T-cell (primary cell): ENCODE results near the gene DOK1. TPM values are rescaled to one million over a fixed set of nuclear protein-coding genes. Genes with fewer than 3 reads are reported as not detected.
A peak's percentile ranks its signal among the peaks of the same experiment; 100 is the strongest.
"Not testable (repeated sequence)": the region's sequence is repeated elsewhere in the genome, so short reads cannot be mapped to it uniquely, and the experiment has no call there.

Experiments
- ATAC-seq, 4 experiments: fragments of 200-7000 bp in 3 of 4; fragments of 150-1000 bp in 1 of 4; cut with Tn5 transposase; replicated peaks in 1 of 4; 1 replicate in 3 of 4; 2 replicates in 1 of 4; pipeline ENCODE4 v1.10.0; 2021; ENCODE audit warnings: moderate library complexity in 3 of 4, mild to moderate bottlenecking in 2 of 4, moderate number of reproducible peaks in 1 of 4
- CTCF ChIA-PET, 2 donors: fragments of 300-600 bp; sonication (Branson Sonifier 250); formaldehyde crosslinking; loops; one replicate each; lab custom pipeline; 2022; ENCODE audit warnings: antibody characterized with exemption in 2 of 2; lab: Charles Lee
- POLR2A ChIA-PET, 2 donors: fragments of 300-600 bp; sonication (Branson Sonifier 250); formaldehyde crosslinking; loops; one replicate each; lab custom pipeline; 2022; ENCODE audit warnings: antibody characterized with exemption in 2 of 2; lab: Charles Lee
- DNase-seq, 35 experiments: peaks; one replicate each; pipeline versions ENCODE4 v3.0.0 to v3.0.0-alpha.2; 2013 to 2023
- H3K27ac ChIP-seq: one replicate; pipeline ENCODE4 v1.5.1; 2013; ENCODE audit warnings: low read length
- H3K27me3 ChIP-seq, 2 experiments: replicated peaks in 1 of 2; 1 replicate in 1 of 2; 2 replicates in 1 of 2; pipeline versions ENCODE4 v1.6.1 to v1.7.0; 2013; ENCODE audit warnings: low read length in 1 of 2, mixed read lengths in 1 of 2; ENCODE audit not compliant: control insufficient read depth in 2 of 2, insufficient read depth in 2 of 2; ENCODE audit errors: extremely low read depth in 1 of 2
- H3K36me3 ChIP-seq, 2 donors: 1 replicate in 1 of 2; 2 replicates in 1 of 2; pipeline versions ENCODE4 v1.6.1 to v1.7.0; 2013; ENCODE audit warnings: low read length in 1 of 2; ENCODE audit not compliant: control insufficient read depth in 2 of 2, insufficient read depth in 1 of 2; ENCODE audit errors: extremely low read depth in 1 of 2
- H3K4me1 ChIP-seq, 2 experiments: 1 replicate in 1 of 2; 2 replicates in 1 of 2; pipeline versions ENCODE4 v1.6.1 to v1.7.0; 2013; ENCODE audit warnings: low read length in 2 of 2, mixed read lengths in 1 of 2; ENCODE audit not compliant: insufficient read depth in 2 of 2, control insufficient read depth in 1 of 2; ENCODE audit errors: extremely low read depth in 1 of 2
- H3K4me3 ChIP-seq, 2 donors: 1 replicate in 1 of 2; 2 replicates in 1 of 2; pipeline versions ENCODE4 v1.5.1 to v1.7.0; 2013; ENCODE audit warnings: mild to moderate bottlenecking in 2 of 2, low read length in 1 of 2, moderate library complexity in 1 of 2; ENCODE audit not compliant: control insufficient read depth in 1 of 2; ENCODE audit errors: extremely low read depth in 1 of 2
- H3K9me3 ChIP-seq: 2 replicates; pipeline ENCODE4 v1.7.0; 2013
- H3K27ac Mint-ChIP-seq, 2 donors: one replicate each; pipeline ENCODE4 v1.8.0; 2020 to 2021; ENCODE audit warnings: mild to moderate bottlenecking in 2 of 2, mixed read lengths in 2 of 2
- H3K27me3 Mint-ChIP-seq, 2 donors: one replicate each; pipeline ENCODE4 v1.8.0; 2021 to 2022; ENCODE audit warnings: mixed read lengths in 2 of 2
- H3K36me3 Mint-ChIP-seq: one replicate; pipeline ENCODE4 v1.8.0; 2021; ENCODE audit warnings: mixed read lengths
- H3K4me1 Mint-ChIP-seq, 3 donors: one replicate each; pipeline ENCODE4 v1.8.0; 2020 to 2022; ENCODE audit warnings: mixed read lengths in 3 of 3, mild to moderate bottlenecking in 1 of 3
- H3K4me3 Mint-ChIP-seq, 3 donors: one replicate each; pipeline ENCODE4 v1.8.0; 2020 to 2022; ENCODE audit warnings: mild to moderate bottlenecking in 3 of 3, mixed read lengths in 3 of 3, moderate library complexity in 3 of 3
- H3K9me3 Mint-ChIP-seq, 3 donors: one replicate each; pipeline ENCODE4 v1.8.0; 2020 to 2022; ENCODE audit warnings: mixed read lengths in 3 of 3
- WGBS: methylation state at CpG from one replicate; pipeline ENCODE4 v1.1.5; 2013; ENCODE audit warnings: missing lambda C conversion rate; ENCODE audit not compliant: insufficient coverage; 5-methylcytosine and 5-hydroxymethylcytosine counted together
- total RNA-seq, 35 experiments: library from RNA in 6 of 35; stranded (reverse) in 6 of 35; fragments of 120-200 nt in 1 of 35; gene quantifications; one replicate each; pipeline versions ENCODE4 v1.2.1 to v1.2.4 and lab custom pipeline; 2013 to 2026

DOK1 gene
- total RNA-seq, 5 donors from 2014 or later (not counting 1 experiment from before 2014, with no cell fraction given): 9.6 to 36.5 (median 33.0) TPM

DNA sequence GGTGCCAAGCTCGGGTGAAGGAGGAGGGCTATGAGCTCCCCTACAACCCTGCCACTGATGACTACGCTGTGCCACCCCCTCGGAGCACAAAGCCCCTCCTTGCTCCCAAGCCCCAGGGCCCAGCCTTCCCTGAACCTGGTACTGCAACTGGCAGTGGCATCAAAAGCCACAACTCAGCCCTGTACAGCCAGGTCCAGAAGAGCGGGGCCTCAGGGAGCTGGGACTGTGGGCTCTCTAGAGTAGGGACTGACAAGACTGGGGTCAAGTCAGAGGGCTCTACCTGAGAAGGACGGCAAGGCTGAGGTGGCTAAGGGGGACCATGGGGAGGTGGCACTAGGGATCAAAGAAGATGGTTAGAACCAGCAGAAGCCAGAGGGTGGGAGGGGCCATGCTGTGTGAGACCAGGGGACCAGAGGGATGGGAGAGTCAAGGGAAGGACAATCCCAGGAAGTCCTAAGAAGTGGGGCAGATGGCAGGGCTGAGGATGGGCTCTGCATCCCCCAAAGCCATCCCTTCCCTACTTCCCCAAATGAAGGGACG, 2.4 kb downstream of the DOK1 start:
- ATAC-seq (no peak), DNase-seq (no peak)
- Histone ChIP-seq H3K27me3 (peaks cover 0 to 32% of the 10 kb centered on the region in 2 experiments), H3K4me1 (peaks cover 0 to 29% of the 10 kb centered on the region in 2 experiments), H3K27ac (no peak overlapping the region), H3K4me3 (no peak overlapping the region), H3K36me3 (no peaks in the 10 kb centered on the region), H3K9me3 (no peaks in the 10 kb centered on the region)
- CTCF ChIA-PET: no interaction called here
- H3K4me3 Mint-ChIP-seq: peak overlapping the region in 2 of 3 donors; percentile 9 to 86
- H3K36me3 Mint-ChIP-seq: peaks cover 7% of the 10 kb centered on the region
- POLR2A ChIA-PET: no interaction called here
- H3K27me3 Mint-ChIP-seq: peaks cover 8 to 14% of the 10 kb centered on the region in 2 donors
- H3K4me1 Mint-ChIP-seq: peaks cover 3 to 23% (median 19%) of the 10 kb centered on the region in 3 donors
- no peak overlapping the region for H3K27ac Mint-ChIP-seq
- 93% methylated on average over 3 of the region's 6 CpGs for WGBS
- no peaks in the 10 kb centered on the region for H3K9me3 Mint-ChIP-seq

DNA sequence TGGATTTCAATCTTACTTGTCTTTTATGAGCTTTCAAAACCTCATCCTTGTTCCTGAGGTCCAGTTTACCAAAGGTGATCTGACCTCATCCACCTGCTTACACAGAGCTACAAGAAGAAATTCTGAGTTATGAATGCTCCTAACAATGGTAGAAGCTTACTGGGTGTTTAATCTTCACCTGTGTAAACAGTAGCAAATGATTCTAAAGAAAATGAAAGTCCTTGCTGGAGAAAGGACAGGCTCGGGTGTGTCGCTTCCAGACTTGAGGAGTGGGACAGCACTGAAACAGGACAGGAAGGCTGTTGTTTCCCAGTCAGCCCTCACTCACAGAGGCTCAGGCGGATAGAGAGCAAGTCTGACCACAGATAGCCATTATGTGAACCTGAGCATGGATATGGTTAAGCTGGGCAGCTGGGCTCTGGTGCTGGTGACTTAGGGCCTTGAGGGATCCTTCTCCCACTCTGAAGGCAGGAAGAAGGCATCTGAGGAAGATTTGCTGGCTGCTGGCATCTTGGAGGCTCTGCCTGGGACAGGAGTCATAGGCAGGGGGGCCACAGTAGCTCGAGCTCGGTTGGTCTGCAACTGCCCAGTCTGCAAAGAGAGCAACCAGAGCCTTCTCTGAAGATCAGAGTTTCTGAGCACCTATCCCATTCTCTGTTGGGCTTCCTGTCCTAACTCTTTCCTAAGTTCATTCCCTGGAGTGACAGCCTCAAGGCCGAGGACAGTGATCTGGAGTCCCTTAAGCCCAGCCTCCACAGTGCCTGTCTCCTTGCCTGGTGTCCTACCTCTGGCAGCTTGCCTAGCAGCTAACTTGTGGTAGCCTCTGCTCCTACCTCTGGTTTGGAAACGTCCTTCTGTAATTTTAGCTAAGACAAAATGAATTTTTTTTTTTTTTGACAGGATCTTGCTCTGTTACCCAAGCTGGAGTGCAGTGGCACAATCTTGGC, 4.0 kb downstream of the DOK1 start:
- DNase-seq: no peak
- H3K4me1 Mint-ChIP-seq: peaks cover 3 to 21% (median 15%) of the 10 kb centered on the region in 3 donors
- no peak for ATAC-seq
- no peak overlapping the region for H3K4me3 Mint-ChIP-seq
- WGBS: 88% methylated on average over 7 of the region's 7 CpGs
- H3K9me3 Mint-ChIP-seq: no peaks in the 10 kb centered on the region
- POLR2A ChIA-PET: no interaction called here
- Histone ChIP-seq H3K27ac (no peak overlapping the region), H3K4me3 (no peak overlapping the region), H3K9me3 (no peaks in the 10 kb centered on the region), H3K4me1 (peaks cover 0 to 24% of the 10 kb centered on the region in 2 experiments), H3K27me3 (peaks cover 0 to 27% of the 10 kb centered on the region in 2 experiments), H3K36me3 (no peaks in the 10 kb centered on the region)
- peaks cover 13 to 20% of the 10 kb centered on the region in 2 donors for H3K27me3 Mint-ChIP-seq
- no peak overlapping the region for H3K27ac Mint-ChIP-seq
- CTCF ChIA-PET: interaction anchor here in 1 of 2 donors (0.5 kb wide), 1 partner anchor 37 kb away, joined by 4 read pairs; no protein-coding TSS in a partner anchor
- peaks cover 7% of the 10 kb centered on the region for H3K36me3 Mint-ChIP-seq

DNA sequence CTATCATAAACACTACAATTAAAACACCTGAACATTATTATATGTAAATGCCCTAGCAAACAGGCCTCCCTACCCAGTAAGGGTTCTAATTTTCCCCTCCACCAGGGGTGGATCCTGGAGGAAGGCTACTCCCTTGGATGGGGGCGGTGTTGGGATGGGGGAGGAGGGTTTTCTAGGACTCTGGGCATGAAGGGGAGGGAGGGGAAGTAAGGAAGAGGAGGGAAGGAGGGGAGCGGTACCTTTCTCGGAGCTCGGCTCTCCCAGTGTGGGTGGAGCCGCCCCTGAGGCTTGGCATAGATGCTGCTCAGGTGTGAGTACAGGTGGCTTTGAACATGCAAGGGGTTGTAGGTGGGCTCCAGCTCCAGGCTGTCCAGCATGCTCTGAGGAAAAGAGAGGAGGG, 5.4 kb downstream of the DOK1 start:
- Histone ChIP-seq H3K27me3 (peaks cover 0 to 22% of the 10 kb centered on the region in 2 experiments), H3K4me1 (peaks cover 0 to 14% of the 10 kb centered on the region in 2 experiments), H3K9me3 (no peaks in the 10 kb centered on the region), H3K27ac (no peak overlapping the region), H3K4me3 (no peak overlapping the region), H3K36me3 (no peaks in the 10 kb centered on the region)
- H3K36me3 Mint-ChIP-seq: peaks cover 7% of the 10 kb centered on the region
- H3K9me3 Mint-ChIP-seq: no peaks in the 10 kb centered on the region
- no peak for DNase-seq
- H3K4me1 Mint-ChIP-seq: peaks cover 3 to 17% (median 14%) of the 10 kb centered on the region in 3 donors
- 85% methylated on average over 3 of the region's 5 CpGs for WGBS
- H3K27ac Mint-ChIP-seq: no peak overlapping the region
- H3K27me3 Mint-ChIP-seq: peaks cover 16 to 22% of the 10 kb centered on the region in 2 donors
- CTCF ChIA-PET: no interaction called here
- no peak for ATAC-seq
- H3K4me3 Mint-ChIP-seq: no peak overlapping the region
- POLR2A ChIA-PET: no interaction called here

DNA sequence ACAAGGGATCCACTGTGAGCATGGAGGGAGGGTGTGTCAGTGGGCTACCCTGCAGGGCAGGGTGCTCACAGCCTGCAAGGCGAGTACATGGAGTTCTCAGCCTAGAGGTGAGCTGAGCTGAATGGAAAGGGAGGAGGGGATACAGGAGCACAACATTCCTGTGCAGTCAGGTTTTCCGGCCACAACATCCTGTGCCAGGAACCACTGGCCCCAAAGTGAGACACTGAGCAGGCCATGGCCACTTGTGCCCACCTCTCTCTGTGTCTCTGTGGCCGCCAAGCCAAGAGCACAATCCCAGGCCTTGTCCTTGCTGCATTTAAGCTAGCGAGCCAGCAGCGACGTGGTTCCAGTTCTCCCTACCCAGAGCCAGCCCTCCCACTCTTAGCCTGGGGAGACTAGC, 6.1 kb downstream of the DOK1 start:
- POLR2A ChIA-PET: no interaction called here
- Mint-ChIP-seq H3K27me3 (peaks cover 16 to 22% of the 10 kb centered on the region in 2 donors), H3K9me3 (no peaks in the 10 kb centered on the region), H3K4me3 (no peak overlapping the region), H3K36me3 (peaks cover 7% of the 10 kb centered on the region), H3K4me1 (peaks cover 0 to 17% (median 11%) of the 10 kb centered on the region in 3 donors), H3K27ac (peak overlapping the region in 1 of 2 donors; percentile 71)
- H3K9me3 ChIP-seq: no peaks in the 10 kb centered on the region
- peaks cover 0 to 22% of the 10 kb centered on the region in 2 experiments for H3K27me3 ChIP-seq
- H3K4me3 ChIP-seq: no peak overlapping the region
- CTCF ChIA-PET: no interaction called here
- H3K36me3 ChIP-seq: no peaks in the 10 kb centered on the region
- ATAC-seq: no peak
- DNase-seq: no peak
- peaks cover 0 to 7% of the 10 kb centered on the region in 2 experiments for H3K4me1 ChIP-seq
- no peak overlapping the region for H3K27ac ChIP-seq
- 87% methylated on average over 6 of the region's 6 CpGs for WGBS

DNA sequence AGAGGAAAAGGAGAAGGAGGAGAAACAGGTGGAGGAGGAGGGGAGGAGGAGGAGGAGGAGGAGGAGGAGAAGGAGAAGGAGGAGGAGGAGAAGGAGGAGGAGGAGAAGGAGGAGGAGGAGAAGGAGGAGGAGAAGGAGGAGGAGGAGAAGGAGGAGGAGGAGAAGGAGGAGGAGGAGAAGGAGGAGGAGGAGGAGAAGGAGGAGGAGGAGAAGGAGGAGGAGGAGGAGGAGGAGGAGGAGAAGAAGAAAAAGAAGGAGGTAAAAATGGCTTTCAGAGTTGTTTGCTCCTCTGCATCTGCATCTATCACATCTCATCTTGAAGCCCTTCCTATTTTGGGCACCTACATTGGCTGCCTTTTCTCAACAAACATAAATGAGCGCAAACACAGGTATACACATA, 6.5 kb downstream of the DOK1 start:
- H3K27me3 ChIP-seq: peaks cover 0 to 22% of the 10 kb centered on the region in 2 experiments
- H3K4me3 Mint-ChIP-seq, DNase-seq, H3K36me3 ChIP-seq, H3K9me3 Mint-ChIP-seq, H3K4me1 ChIP-seq, H3K4me3 ChIP-seq, H3K27ac Mint-ChIP-seq, CTCF ChIA-PET, POLR2A ChIA-PET, H3K27ac ChIP-seq, H3K9me3 ChIP-seq, H3K36me3 Mint-ChIP-seq, ATAC-seq: not testable (repeated sequence)
- peaks cover 17 to 22% of the 10 kb centered on the region in 2 donors for H3K27me3 Mint-ChIP-seq
- peaks cover 0 to 16% (median 10%) of the 10 kb centered on the region in 3 donors for H3K4me1 Mint-ChIP-seq
- WGBS: 93% methylated on average over 1 of the region's 1 CpG

DNA sequence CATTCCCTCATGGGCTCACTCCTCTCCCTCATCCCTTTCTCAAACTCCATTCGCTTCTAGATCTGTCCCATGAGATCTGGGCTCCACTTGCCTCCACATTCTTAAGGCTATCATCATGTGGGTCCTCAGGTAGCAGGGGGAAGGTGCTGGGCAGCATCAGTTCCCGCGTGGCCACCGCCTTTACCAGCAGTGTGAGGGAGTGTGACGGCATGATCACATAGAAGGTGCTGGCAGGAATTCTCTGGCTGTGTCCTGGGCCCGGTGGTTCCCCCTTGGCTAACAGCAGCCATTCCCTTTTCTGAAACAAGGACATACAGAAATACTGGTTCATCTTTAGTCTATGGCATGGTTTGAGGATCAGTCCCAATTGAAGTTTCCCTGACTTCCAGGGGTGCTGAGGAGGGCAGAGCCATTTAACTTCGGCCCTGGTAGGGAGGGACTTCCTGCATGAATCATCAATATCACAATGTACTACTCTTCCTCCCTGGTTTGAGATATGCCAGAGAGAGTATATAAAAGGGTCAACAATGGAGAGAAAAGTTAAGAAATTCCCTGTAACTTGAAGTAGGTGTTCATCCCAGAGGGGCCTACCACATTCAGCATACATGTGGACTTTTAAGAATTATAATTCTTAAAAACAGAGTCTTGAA, 7.7 kb downstream of the DOK1 start:
- Histone ChIP-seq H3K27me3 (peaks cover 0 to 22% of the 10 kb centered on the region in 2 experiments), H3K36me3 (no peaks in the 10 kb centered on the region), H3K4me3 (no peak overlapping the region), H3K4me1 (peaks cover 0 to 2% of the 10 kb centered on the region in 2 experiments), H3K27ac (no peak overlapping the region), H3K9me3 (no peaks in the 10 kb centered on the region)
- peaks cover 3% of the 10 kb centered on the region for H3K36me3 Mint-ChIP-seq
- H3K4me1 Mint-ChIP-seq: peaks cover 0 to 8% (median 5%) of the 10 kb centered on the region in 3 donors
- DNase-seq: no peak
- H3K9me3 Mint-ChIP-seq: no peaks in the 10 kb centered on the region
- 94% methylated on average over 5 of the region's 7 CpGs for WGBS
- peaks cover 19 to 22% of the 10 kb centered on the region in 2 donors for H3K27me3 Mint-ChIP-seq
- H3K27ac Mint-ChIP-seq: no peak overlapping the region
- POLR2A ChIA-PET: interaction anchor here in 1 of 2 donors (0.5 kb wide), 1 partner anchor 94 kb away, joined by 5 read pairs; no protein-coding TSS in a partner anchor
- no peak overlapping the region for H3K4me3 Mint-ChIP-seq
- CTCF ChIA-PET: no interaction called here
- ATAC-seq: no peak
